ENCODE measurements around the gene FYCO1. TPM values are rescaled to one million over a fixed set of nuclear protein-coding genes. Genes with fewer than 3 reads are reported as not detected.

FYCO1 gene
- total and polyA plus RNA-seq, 2 of the 8 experiments (the other 6 are each of a cell fraction or from before 2014, with no cell fraction given) = 4.8 to 10.8 TPM

DNA sequence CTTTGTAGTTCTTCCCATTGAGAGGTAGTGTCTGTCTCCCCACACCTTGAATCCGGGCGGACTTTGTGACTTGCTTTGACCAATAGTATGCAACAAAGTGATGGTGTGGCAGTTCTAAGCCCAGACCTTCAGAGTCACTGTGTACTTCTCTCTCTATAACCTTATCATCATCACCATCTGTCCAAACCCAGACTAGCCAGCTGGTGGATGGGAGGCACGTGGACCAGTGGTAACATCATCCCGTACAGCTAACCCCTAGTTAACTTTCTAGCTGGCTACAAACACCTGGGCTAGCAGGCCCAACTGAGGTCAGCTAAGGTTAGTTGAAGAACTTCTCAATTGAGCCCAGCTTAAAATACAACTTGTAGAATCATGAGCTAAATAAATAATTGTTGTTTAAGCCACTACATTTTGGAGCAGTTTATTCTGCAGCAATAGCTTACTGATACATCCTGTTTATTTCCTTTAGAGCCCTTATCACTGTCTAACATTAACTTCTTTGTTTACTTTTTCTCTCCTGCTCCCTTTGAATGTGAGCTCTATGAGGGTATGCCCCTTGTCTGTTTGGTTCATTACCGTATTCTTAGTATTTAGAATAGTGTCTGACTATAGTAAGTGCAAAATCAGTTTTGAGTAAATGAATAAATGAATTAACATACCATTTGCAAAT, 120.8 kb downstream of the FYCO1 start:
- H3K23me2 ChIP-seq (ENCODE audit: low read depth, low read length) = no peaks in the 10 kb centered on the region
- H2BK5ac ChIP-seq (ENCODE audit: low read depth, low read length) = no peak overlapping the region
- no peak for DNase-seq (ENCODE audit: low read depth in 1 of 2, low spot score in 2 of 2)
- H3K9ac ChIP-seq (replicated peaks in 1 of 4; ENCODE audit: extremely low read depth in 1 of 4, low read depth in 3 of 4, low read length in 3 of 4) = no peak overlapping the region
- H3K14ac ChIP-seq (ENCODE audit: insufficient read length) = no peak overlapping the region
- H4K5ac ChIP-seq (ENCODE audit: insufficient read length, low read depth, low read length) = no peak overlapping the region
- H3K27me3 ChIP-seq (replicated peaks in 1 of 4; ENCODE audit: control insufficient read depth in 3 of 4, extremely low read depth in 1 of 4, insufficient read depth in 3 of 4, low read length in 3 of 4) = 0 out of 7 replicates have a peak, but pooled peaks cover 0 to 3% (median 0%) of the 10 kb centered on the region in 4 experiments
- no peak for FAIRE-seq
- no peak overlapping the region for H3K18ac ChIP-seq (ENCODE audit: extremely low read depth, low read length)
- H4K91ac ChIP-seq (replicated peaks; ENCODE audit: insufficient read length, low read length) = no peak overlapping the region
- CTCF ChIA-PET (ENCODE audit: partially characterized antibody) = interaction anchor here (1.6 to 1.7 kb wide), 2 partner anchors 9 to 495 kb away, joined by 3 to 5 read pairs; no protein-coding TSS in a partner anchor
- no peak overlapping the region for H3K56ac ChIP-seq (replicated peaks; ENCODE audit: insufficient read length, low read depth, low read length)
- 85% methylated on average over 5 of the region's 5 CpGs; no CpG with 5 or more reads in 1 of the 2 experiments for WGBS, 2 experiments (ENCODE audit: extremely low coverage in 1 of 2, insufficient coverage in 1 of 2, insufficient read length in 1 of 2, insufficient replicate concordance in 2 of 2, low coverage in 1 of 2, low lambda C conversion rate in 2 of 2, missing lambda C conversion rate in 1 of 2)
- H3K4ac ChIP-seq (replicated peaks; ENCODE audit: insufficient read length, low read depth, low read length) = no peak overlapping the region
- no peak overlapping the region for H2AK5ac ChIP-seq (ENCODE audit: low read depth, low read length)
- no peaks in the 10 kb centered on the region for H3K9me3 ChIP-seq (ENCODE audit: insufficient read depth in 2 of 2, low read depth in 1 of 2, low read length in 1 of 2)
- no peak overlapping the region for H2BK12ac ChIP-seq (ENCODE audit: low read depth, low read length)
- no peaks in the 10 kb centered on the region; the same call in 1 of the 2 replicates for H3K79me1 ChIP-seq (ENCODE audit: low read depth, low read length)
- H3K36me3 ChIP-seq (ENCODE audit: control insufficient read depth in 2 of 4, insufficient read depth in 4 of 4, low read length in 3 of 4) = no peaks in the 10 kb centered on the region
- H3K23ac ChIP-seq (ENCODE audit: insufficient read length) = no peak overlapping the region
- H3K79me2 ChIP-seq (ENCODE audit: control insufficient read depth in 1 of 2, insufficient read depth in 2 of 2, low read length in 2 of 2) = no peaks in the 10 kb centered on the region
- peaks cover 0 to 4% (median 2%) of the 10 kb centered on the region in 4 experiments; a peak in 2 of 7 replicates for H3K4me1 ChIP-seq (replicated peaks in 1 of 4; ENCODE audit: control insufficient read depth in 3 of 4, insufficient read depth in 4 of 4, low read length in 3 of 4)
- H3K4me2 ChIP-seq (ENCODE audit: insufficient read depth in 1 of 2, low read depth in 2 of 2, low read length in 2 of 2) = no peak overlapping the region
- no peak overlapping the region for H4K8ac ChIP-seq (ENCODE audit: extremely low read depth, insufficient read depth, low read length)
- H2BK120ac ChIP-seq (replicated peaks; ENCODE audit: low read depth, low read length) = no peak overlapping the region
- POLR2A ChIA-PET (ENCODE audit: partially characterized antibody) = no interaction called here
- no peak overlapping the region for H2AFZ ChIP-seq (ENCODE audit: low read length)
- H2BK20ac ChIP-seq (ENCODE audit: low read length) = no peak overlapping the region
- no peaks in the 10 kb centered on the region for H4K20me1 ChIP-seq (replicated peaks in 1 of 2; ENCODE audit: control insufficient read depth in 1 of 2, insufficient read depth in 2 of 2, low read length in 2 of 2)
- no peak overlapping the region for H2BK15ac ChIP-seq (ENCODE audit: low read length)
- H3K27ac ChIP-seq (ENCODE audit: low read depth, low read length) = no peak overlapping the region
- no peak overlapping the region for H3K4me3 ChIP-seq (ENCODE audit: extremely low read depth in 1 of 4, insufficient read depth in 2 of 4, low read depth in 3 of 4, low read length in 4 of 4)
- TF ChIP-seq EZH2 (IDR thresholded peaks at IDR 0.05; ENCODE audit: low read depth, low read length, severe bottlenecking) (no peak), YY1 (IDR thresholded peaks at IDR 0.05; ENCODE audit: low read depth, low read length) (no peak), POU5F1 (IDR thresholded peaks at IDR 0.05; ENCODE audit: low read depth, low read length) (no peak), POLR2A (IDR thresholded peaks at IDR 0.05; ENCODE audit: control extremely low read depth in 1 of 2, low read depth in 2 of 2, low read length in 2 of 2) (no peak), EGR1 (IDR thresholded peaks at IDR 0.05; ENCODE audit: borderline replicate concordance, low read depth, low read length) (no peak), GTF2F1 (IDR thresholded peaks at IDR 0.05; ENCODE audit: borderline replicate concordance, low read depth, low read length) (no peak), HDAC2 (IDR thresholded peaks at IDR 0.05; ENCODE audit: borderline replicate concordance in 1 of 2, low read depth in 2 of 2, low read length in 2 of 2) (no peak), NANOG (IDR thresholded peaks at IDR 0.05; ENCODE audit: insufficient read depth, low read depth, low read length, poor library complexity, severe bottlenecking) (no peak), ASH2L (IDR thresholded peaks at IDR 0.05; ENCODE audit: low read length) (no peak)
- TF ChIP-seq, protein P1, sequence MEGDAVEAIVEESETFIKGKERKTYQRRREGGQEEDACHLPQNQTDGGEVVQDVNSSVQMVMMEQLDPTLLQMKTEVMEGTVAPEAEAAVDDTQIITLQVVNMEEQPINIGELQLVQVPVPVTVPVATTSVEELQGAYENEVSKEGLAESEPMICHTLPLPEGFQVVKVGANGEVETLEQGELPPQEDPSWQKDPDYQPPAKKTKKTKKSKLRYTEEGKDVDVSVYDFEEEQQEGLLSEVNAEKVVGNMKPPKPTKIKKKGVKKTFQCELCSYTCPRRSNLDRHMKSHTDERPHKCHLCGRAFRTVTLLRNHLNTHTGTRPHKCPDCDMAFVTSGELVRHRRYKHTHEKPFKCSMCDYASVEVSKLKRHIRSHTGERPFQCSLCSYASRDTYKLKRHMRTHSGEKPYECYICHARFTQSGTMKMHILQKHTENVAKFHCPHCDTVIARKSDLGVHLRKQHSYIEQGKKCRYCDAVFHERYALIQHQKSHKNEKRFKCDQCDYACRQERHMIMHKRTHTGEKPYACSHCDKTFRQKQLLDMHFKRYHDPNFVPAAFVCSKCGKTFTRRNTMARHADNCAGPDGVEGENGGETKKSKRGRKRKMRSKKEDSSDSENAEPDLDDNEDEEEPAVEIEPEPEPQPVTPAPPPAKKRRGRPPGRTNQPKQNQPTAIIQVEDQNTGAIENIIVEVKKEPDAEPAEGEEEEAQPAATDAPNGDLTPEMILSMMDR (IDR thresholded peaks at IDR 0.05; ENCODE audit: control extremely low read depth in 1 of 3, insufficient read depth in 1 of 3, low read depth in 1 of 3, low read length in 3 of 3) = no peak
